GM23338 (cell line): ENCODE data around the gene LIPG. TPM values are rescaled to one million over a fixed set of nuclear protein-coding genes. Genes with fewer than 3 reads are reported as not detected.

Experiments
- ATAC-seq: fragments of 200-7000 bp; cut with Tn5 transposase; 3 replicates; pipeline ENCODE4 v1.9.1; 2020
- DNase-seq: peaks from one replicate; pipeline ENCODE4 v3.0.0-alpha.2; 2015; ENCODE audit warnings: low spot score
- H2AFZ ChIP-seq: fragments of 200-600 bp; sonication (generic); 2 replicates; pipeline ENCODE4 v1.8.0; 2016; ENCODE audit warnings: antibody characterized with exemption, mild to moderate bottlenecking, moderate library complexity
- H3F3A ChIP-seq: fragments of 200-600 bp; sonication (generic); replicated peaks from 2 replicates; pipeline ENCODE4 v1.8.0; 2017; ENCODE audit warnings: antibody characterized with exemption, mixed run types, low read depth
- H3K27ac ChIP-seq: fragments of 200-600 bp; sonication (generic); 2 replicates; pipeline ENCODE4 v1.6.1; 2016; ENCODE audit warnings: low read depth
- H3K27me3 ChIP-seq: fragments of 200-600 bp; sonication (generic); 2 replicates; pipeline ENCODE4 v1.8.0; 2016; ENCODE audit warnings: mild to moderate bottlenecking, mixed run types, moderate library complexity; ENCODE audit not compliant: insufficient read depth
- H3K36me3 ChIP-seq: fragments of 200-600 bp; sonication (generic); 2 replicates; pipeline ENCODE4 v1.8.0; 2016; ENCODE audit warnings: mild to moderate bottlenecking; ENCODE audit not compliant: insufficient read depth
- H3K4me1 ChIP-seq: fragments of 200-600 bp; sonication (generic); 2 replicates; pipeline ENCODE4 v1.8.0; 2016; ENCODE audit warnings: mild to moderate bottlenecking, moderate library complexity; ENCODE audit not compliant: insufficient read depth
- H3K4me2 ChIP-seq: fragments of 200-600 bp; sonication (generic); 2 replicates; pipeline ENCODE4 v1.7.1; 2017; ENCODE audit warnings: mixed run types
- H3K4me3 ChIP-seq: fragments of 200-600 bp; sonication (generic); 2 replicates; pipeline ENCODE4 v1.6.1; 2016; ENCODE audit warnings: mixed run types
- H3K79me2 ChIP-seq: fragments of 200-600 bp; sonication (generic); replicated peaks from 2 replicates; pipeline ENCODE4 v1.8.0; 2017; ENCODE audit warnings: mild to moderate bottlenecking; ENCODE audit not compliant: insufficient read depth
- H3K9me2 ChIP-seq: fragments of 200-600 bp; sonication (generic); 2 replicates; pipeline ENCODE4 v1.8.0; 2017; ENCODE audit not compliant: insufficient read depth
- H4K20me1 ChIP-seq: fragments of 200-600 bp; sonication (generic); replicated peaks from 2 replicates; pipeline ENCODE4 v1.8.0; 2017; ENCODE audit warnings: mild to moderate bottlenecking; ENCODE audit not compliant: insufficient read depth
- H3K27ac Mint-ChIP-seq: 2 replicates; pipeline ENCODE4 v1.8.0; 2020; ENCODE audit warnings: inconsistent platforms, mild to moderate bottlenecking, moderate library complexity, mixed read lengths
- H3K27me3 Mint-ChIP-seq: 3 replicates; pipeline ENCODE4 v1.8.0; 2022; ENCODE audit warnings: low read depth, mild to moderate bottlenecking, moderate library complexity, mixed read lengths, inconsistent platforms; ENCODE audit not compliant: insufficient read depth, poor library complexity
- H3K36me3 Mint-ChIP-seq: 3 replicates; pipeline ENCODE4 v1.8.0; 2021; ENCODE audit warnings: low read depth, mild to moderate bottlenecking, inconsistent platforms, moderate library complexity, mixed read lengths
- H3K4me1 Mint-ChIP-seq: 3 replicates; pipeline ENCODE4 v1.8.0; 2020; ENCODE audit warnings: mild to moderate bottlenecking, inconsistent platforms, mixed read lengths
- H3K4me3 Mint-ChIP-seq: 3 replicates; pipeline ENCODE4 v1.8.0; 2021; ENCODE audit warnings: moderate library complexity, mild to moderate bottlenecking, inconsistent platforms, mixed read lengths
- H3K9me3 Mint-ChIP-seq: 3 replicates; pipeline ENCODE4 v1.8.0; 2020; ENCODE audit warnings: moderate library complexity, mild to moderate bottlenecking, inconsistent platforms, mixed read lengths
- ETS1 ChIP-seq: IDR thresholded peaks from 2 replicates; pipeline ENCODE4 v1.6.1; 2016; ENCODE audit warnings: antibody characterized with exemption
- EZH2 ChIP-seq: fragments of 200-600 bp; sonication (generic); IDR thresholded peaks from one replicate; pipeline ENCODE4 v1.8.0; 2017; ENCODE audit warnings: antibody characterized with exemption, mild to moderate bottlenecking, low read depth; ENCODE audit not compliant: unreplicated experiment
- JUNB ChIP-seq: IDR thresholded peaks from one replicate; pipeline ENCODE4 v1.6.1; 2016; ENCODE audit warnings: antibody characterized with exemption; ENCODE audit not compliant: unreplicated experiment
- STAT1 ChIP-seq: IDR thresholded peaks from one replicate; pipeline ENCODE4 v1.6.1; 2016; ENCODE audit warnings: antibody characterized with exemption; ENCODE audit not compliant: unreplicated experiment
- ZNF114 ChIP-seq: fragments of 250-450 bp; sonication (Bioruptor Pico); IDR thresholded peaks from 2 replicates; pipeline ENCODE4 v1.5.0; 2020; ENCODE audit warnings: mild to moderate bottlenecking, moderate library complexity
- ZNF331 ChIP-seq: fragments of 250-450 bp; sonication (Bioruptor Pico); IDR thresholded peaks from 2 replicates; pipeline ENCODE4 v1.5.0; 2020; ENCODE audit warnings: low read depth, mild to moderate bottlenecking, moderate library complexity
- polyA plus RNA-seq: library from polyadenylated mRNA; unstranded; fragments of >200 nt; fragmentation: Nextera tagmentation; extraction: Ambion mirVana; gene quantifications from 2 replicates; pipeline ENCODE4 v1.2.1, GENCODE V29; 2016
- total RNA-seq: library from RNA; depleted of rRNA; stranded (reverse); fragments of >200 nt; shearing (Covaris generic); gene quantifications from 2 replicates; pipeline ENCODE4 v1.2.3, GENCODE V29; 2014
- TF ChIP-seq, protein P1 (sequence below): fragments of 250-450 bp; sonication (Bioruptor Pico); IDR thresholded peaks from 2 replicates; pipeline ENCODE4 v1.5.0; 2020; ENCODE audit warnings: mild to moderate bottlenecking, moderate library complexity
- TF ChIP-seq, protein P2 (sequence below): IDR thresholded peaks from one replicate; pipeline ENCODE4 v1.6.1; 2018; ENCODE audit warnings: antibody characterized with exemption; ENCODE audit not compliant: unreplicated experiment
- TF ChIP-seq, protein P3 (sequence below), 2 experiments: fragments of 200-600 bp in 1 of 2; sonication (generic) in 1 of 2; conservative IDR thresholded peaks; 2 replicates each; pipeline versions ENCODE4 v1.5.1 to v1.6.1; 2016 to 2017; ENCODE audit warnings: antibody characterized with exemption in 2 of 2, low read depth in 2 of 2, mild to moderate bottlenecking in 2 of 2, moderate library complexity in 1 of 2

LIPG gene
- total and polyA plus RNA-seq, 2 experiments from 2014 or later, result 4.9 to 17.7 TPM

GRCh38 chr18:49527631-49528327 is 34.1 kb upstream of the LIPG start (continued):
- TF ChIP-seq, protein P1, sequence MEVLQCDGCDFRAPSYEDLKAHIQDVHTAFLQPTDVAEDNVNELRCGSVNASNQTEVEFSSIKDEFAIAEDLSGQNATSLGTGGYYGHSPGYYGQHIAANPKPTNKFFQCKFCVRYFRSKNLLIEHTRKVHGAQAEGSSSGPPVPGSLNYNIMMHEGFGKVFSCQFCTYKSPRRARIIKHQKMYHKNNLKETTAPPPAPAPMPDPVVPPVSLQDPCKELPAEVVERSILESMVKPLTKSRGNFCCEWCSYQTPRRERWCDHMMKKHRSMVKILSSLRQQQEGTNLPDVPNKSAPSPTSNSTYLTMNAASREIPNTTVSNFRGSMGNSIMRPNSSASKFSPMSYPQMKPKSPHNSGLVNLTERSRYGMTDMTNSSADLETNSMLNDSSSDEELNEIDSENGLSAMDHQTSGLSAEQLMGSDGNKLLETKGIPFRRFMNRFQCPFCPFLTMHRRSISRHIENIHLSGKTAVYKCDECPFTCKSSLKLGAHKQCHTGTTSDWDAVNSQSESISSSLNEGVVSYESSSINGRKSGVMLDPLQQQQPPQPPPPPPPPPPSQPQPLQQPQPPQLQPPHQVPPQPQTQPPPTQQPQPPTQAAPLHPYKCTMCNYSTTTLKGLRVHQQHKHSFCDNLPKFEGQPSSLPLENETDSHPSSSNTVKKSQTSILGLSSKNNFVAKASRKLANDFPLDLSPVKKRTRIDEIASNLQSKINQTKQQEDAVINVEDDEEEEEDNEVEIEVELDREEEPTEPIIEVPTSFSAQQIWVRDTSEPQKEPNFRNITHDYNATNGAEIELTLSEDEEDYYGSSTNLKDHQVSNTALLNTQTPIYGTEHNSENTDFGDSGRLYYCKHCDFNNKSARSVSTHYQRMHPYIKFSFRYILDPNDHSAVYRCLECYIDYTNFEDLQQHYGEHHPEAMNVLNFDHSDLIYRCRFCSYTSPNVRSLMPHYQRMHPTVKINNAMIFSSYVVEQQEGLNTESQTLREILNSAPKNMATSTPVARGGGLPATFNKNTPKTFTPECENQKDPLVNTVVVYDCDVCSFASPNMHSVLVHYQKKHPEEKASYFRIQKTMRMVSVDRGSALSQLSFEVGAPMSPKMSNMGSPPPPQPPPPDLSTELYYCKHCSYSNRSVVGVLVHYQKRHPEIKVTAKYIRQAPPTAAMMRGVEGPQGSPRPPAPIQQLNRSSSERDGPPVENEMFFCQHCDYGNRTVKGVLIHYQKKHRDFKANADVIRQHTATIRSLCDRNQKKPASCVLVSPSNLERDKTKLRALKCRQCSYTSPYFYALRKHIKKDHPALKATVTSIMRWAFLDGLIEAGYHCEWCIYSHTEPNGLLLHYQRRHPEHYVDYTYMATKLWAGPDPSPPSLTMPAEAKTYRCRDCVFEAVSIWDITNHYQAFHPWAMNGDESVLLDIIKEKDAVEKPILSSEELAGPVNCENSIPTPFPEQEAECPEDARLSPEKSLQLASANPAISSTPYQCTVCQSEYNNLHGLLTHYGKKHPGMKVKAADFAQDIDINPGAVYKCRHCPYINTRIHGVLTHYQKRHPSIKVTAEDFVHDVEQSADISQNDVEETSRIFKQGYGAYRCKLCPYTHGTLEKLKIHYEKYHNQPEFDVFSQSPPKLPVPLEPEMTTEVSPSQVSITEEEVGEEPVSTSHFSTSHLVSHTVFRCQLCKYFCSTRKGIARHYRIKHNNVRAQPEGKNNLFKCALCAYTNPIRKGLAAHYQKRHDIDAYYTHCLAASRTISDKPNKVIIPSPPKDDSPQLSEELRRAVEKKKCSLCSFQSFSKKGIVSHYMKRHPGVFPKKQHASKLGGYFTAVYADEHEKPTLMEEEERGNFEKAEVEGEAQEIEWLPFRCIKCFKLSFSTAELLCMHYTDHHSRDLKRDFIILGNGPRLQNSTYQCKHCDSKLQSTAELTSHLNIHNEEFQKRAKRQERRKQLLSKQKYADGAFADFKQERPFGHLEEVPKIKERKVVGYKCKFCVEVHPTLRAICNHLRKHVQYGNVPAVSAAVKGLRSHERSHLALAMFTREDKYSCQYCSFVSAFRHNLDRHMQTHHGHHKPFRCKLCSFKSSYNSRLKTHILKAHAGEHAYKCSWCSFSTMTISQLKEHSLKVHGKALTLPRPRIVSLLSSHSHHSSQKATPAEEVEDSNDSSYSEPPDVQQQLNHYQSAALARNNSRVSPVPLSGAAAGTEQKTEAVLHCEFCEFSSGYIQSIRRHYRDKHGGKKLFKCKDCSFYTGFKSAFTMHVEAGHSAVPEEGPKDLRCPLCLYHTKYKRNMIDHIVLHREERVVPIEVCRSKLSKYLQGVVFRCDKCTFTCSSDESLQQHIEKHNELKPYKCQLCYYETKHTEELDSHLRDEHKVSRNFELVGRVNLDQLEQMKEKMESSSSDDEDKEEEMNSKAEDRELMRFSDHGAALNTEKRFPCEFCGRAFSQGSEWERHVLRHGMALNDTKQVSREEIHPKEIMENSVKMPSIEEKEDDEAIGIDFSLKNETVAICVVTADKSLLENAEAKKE (CRISPR knock-in tag), result no peak

- Mint-ChIP-seq H3K4me3 (no peak overlapping the region), H3K27ac (no peak overlapping the region), H3K36me3 (peaks cover 9% of the 10 kb centered on the region), H3K4me1 (peaks cover 22% of the 10 kb centered on the region), H3K9me3 (peaks cover 15% of the 10 kb centered on the region), H3K27me3 (peaks cover 7% of the 10 kb centered on the region)
- H4K20me1 ChIP-seq, result no peaks in the 10 kb centered on the region
- H3K4me1 ChIP-seq, result peaks cover 17% of the 10 kb centered on the region; the same call in 1 of the 2 replicates
- no peaks in the 10 kb centered on the region for H3K79me2 ChIP-seq
- no peak for DNase-seq
- no peak overlapping the region for H3K4me2 ChIP-seq
- H3K27me3 ChIP-seq, result no peaks in the 10 kb centered on the region
- no peak overlapping the region for H2AFZ ChIP-seq
- H3K9me2 ChIP-seq, result no peaks in the 10 kb centered on the region
- no peak overlapping the region for H3K27ac ChIP-seq
- no peaks in the 10 kb centered on the region for H3F3A ChIP-seq
- H3K36me3 ChIP-seq, result 0 out of 2 replicates have a peak, but pooled peaks cover 1% of the 10 kb centered on the region
- no peak for ATAC-seq
- no peak overlapping the region for H3K4me3 ChIP-seq
- TF ChIP-seq STAT1, result no peak
- TF ChIP-seq ZNF331 (CRISPR knock-in tag), result no peak
- TF ChIP-seq, protein P2, sequence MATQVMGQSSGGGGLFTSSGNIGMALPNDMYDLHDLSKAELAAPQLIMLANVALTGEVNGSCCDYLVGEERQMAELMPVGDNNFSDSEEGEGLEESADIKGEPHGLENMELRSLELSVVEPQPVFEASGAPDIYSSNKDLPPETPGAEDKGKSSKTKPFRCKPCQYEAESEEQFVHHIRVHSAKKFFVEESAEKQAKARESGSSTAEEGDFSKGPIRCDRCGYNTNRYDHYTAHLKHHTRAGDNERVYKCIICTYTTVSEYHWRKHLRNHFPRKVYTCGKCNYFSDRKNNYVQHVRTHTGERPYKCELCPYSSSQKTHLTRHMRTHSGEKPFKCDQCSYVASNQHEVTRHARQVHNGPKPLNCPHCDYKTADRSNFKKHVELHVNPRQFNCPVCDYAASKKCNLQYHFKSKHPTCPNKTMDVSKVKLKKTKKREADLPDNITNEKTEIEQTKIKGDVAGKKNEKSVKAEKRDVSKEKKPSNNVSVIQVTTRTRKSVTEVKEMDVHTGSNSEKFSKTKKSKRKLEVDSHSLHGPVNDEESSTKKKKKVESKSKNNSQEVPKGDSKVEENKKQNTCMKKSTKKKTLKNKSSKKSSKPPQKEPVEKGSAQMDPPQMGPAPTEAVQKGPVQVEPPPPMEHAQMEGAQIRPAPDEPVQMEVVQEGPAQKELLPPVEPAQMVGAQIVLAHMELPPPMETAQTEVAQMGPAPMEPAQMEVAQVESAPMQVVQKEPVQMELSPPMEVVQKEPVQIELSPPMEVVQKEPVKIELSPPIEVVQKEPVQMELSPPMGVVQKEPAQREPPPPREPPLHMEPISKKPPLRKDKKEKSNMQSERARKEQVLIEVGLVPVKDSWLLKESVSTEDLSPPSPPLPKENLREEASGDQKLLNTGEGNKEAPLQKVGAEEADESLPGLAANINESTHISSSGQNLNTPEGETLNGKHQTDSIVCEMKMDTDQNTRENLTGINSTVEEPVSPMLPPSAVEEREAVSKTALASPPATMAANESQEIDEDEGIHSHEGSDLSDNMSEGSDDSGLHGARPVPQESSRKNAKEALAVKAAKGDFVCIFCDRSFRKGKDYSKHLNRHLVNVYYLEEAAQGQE, result no peak
- no peak for TF ChIP-seq EZH2
- TF ChIP-seq, protein P3, sequence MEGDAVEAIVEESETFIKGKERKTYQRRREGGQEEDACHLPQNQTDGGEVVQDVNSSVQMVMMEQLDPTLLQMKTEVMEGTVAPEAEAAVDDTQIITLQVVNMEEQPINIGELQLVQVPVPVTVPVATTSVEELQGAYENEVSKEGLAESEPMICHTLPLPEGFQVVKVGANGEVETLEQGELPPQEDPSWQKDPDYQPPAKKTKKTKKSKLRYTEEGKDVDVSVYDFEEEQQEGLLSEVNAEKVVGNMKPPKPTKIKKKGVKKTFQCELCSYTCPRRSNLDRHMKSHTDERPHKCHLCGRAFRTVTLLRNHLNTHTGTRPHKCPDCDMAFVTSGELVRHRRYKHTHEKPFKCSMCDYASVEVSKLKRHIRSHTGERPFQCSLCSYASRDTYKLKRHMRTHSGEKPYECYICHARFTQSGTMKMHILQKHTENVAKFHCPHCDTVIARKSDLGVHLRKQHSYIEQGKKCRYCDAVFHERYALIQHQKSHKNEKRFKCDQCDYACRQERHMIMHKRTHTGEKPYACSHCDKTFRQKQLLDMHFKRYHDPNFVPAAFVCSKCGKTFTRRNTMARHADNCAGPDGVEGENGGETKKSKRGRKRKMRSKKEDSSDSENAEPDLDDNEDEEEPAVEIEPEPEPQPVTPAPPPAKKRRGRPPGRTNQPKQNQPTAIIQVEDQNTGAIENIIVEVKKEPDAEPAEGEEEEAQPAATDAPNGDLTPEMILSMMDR (conservative IDR thresholded peaks at IDR 0.05; ENCODE audit: low read depth in 2 of 2), result no peak
- no peak for TF ChIP-seq ZNF114 (CRISPR knock-in tag)
- TF ChIP-seq ETS1, result no peak
- TF ChIP-seq JUNB, result no peak
Measured at GRCh38 chr18:49529596-49529995, 32.3 kb upstream of the LIPG start.
